Cardiac muscle cell (in vitro differentiated cells and primary cell): ENCODE measurements around the gene ZSCAN10. TPM values are rescaled to one million over a fixed set of nuclear protein-coding genes. Genes with fewer than 3 reads are reported as not detected.

Experiments
- DNase-seq, 2 donors: peaks; one replicate each; pipeline versions ENCODE4 v3.0.0 to v3.0.0-alpha.2; 2010 to 2017; ENCODE audit warnings: low read depth in 1 of 2, low spot score in 1 of 2
- H3K27ac ChIP-seq: fragments of 200-600 bp; sonication (generic); 2 replicates; pipeline ENCODE4 v1.5.1; 2016
- H3K27me3 ChIP-seq: fragments of 200-600 bp; sonication (generic); 2 replicates; pipeline ENCODE4 v1.6.0; 2016; ENCODE audit warnings: control low read depth
- H3K36me3 ChIP-seq: fragments of 200-600 bp; sonication (generic); 2 replicates; pipeline ENCODE4 v1.5.1; 2016; ENCODE audit warnings: control low read depth
- H3K4me1 ChIP-seq: fragments of 200-600 bp; sonication (generic); 2 replicates; pipeline ENCODE4 v1.8.1; 2017; ENCODE audit warnings: low read depth, mild to moderate bottlenecking, mixed run types
- H3K4me3 ChIP-seq: fragments of 200-600 bp; sonication (generic); 2 replicates; pipeline ENCODE4 v1.5.1; 2016; ENCODE audit warnings: mild to moderate bottlenecking
- H3K9me3 ChIP-seq: fragments of 200-600 bp; sonication (generic); 2 replicates; pipeline ENCODE4 v1.5.1; 2017; ENCODE audit warnings: low read depth, mild to moderate bottlenecking, control low read depth
- polyA plus RNA-seq: library from polyadenylated mRNA; unstranded; fragments of >200 nt; fragmentation: Nextera tagmentation; extraction: Ambion mirVana; gene quantifications from 2 replicates; pipeline ENCODE4 v1.2.1, GENCODE V29; 2016
- total RNA-seq: library from RNA; depleted of rRNA; stranded (reverse); fragments of >200 nt; gene quantifications from 2 replicates; pipeline ENCODE4 v1.2.3, GENCODE V29; 2016
- TF ChIP-seq, protein P1 (sequence below): IDR thresholded peaks from 2 replicates; pipeline ENCODE4 v1.5.1; 2012; ENCODE audit warnings: low read depth, mild to moderate bottlenecking, low read length

ZSCAN10 gene
- total and polyA plus RNA-seq, 2 experiments from 2014 or later: 0.42 TPM; not detected in 1

DNA sequence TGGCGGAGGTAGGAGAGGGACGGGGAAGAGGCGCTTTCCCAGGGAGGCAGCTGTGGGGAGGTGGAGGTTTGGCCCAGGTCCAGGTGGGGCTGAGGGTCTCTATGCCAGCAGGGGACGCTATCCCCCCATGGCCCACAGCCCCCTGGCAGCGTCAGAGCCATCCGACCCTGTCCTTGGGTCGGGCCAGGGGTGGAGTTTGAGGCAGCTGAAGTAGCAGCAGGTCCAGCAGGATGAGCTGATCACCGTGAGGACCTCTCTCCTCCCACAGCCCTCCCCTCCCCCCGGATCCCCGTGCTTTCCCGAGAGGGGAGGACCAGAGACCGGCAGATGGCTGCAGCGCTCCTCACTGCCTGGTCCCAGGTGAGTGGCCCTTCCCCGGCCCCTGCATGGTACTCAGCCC lies 16.5 kb upstream of the ZSCAN10 start:
- Histone ChIP-seq H3K27ac (no peak overlapping the region), H3K36me3 (peaks cover 7% of the 10 kb centered on the region), H3K27me3 (no peaks in the 10 kb centered on the region), H3K4me3 (no peak overlapping the region), H3K4me1 (peaks cover 13% of the 10 kb centered on the region), H3K9me3 (no peaks in the 10 kb centered on the region)
- TF ChIP-seq, protein P1, sequence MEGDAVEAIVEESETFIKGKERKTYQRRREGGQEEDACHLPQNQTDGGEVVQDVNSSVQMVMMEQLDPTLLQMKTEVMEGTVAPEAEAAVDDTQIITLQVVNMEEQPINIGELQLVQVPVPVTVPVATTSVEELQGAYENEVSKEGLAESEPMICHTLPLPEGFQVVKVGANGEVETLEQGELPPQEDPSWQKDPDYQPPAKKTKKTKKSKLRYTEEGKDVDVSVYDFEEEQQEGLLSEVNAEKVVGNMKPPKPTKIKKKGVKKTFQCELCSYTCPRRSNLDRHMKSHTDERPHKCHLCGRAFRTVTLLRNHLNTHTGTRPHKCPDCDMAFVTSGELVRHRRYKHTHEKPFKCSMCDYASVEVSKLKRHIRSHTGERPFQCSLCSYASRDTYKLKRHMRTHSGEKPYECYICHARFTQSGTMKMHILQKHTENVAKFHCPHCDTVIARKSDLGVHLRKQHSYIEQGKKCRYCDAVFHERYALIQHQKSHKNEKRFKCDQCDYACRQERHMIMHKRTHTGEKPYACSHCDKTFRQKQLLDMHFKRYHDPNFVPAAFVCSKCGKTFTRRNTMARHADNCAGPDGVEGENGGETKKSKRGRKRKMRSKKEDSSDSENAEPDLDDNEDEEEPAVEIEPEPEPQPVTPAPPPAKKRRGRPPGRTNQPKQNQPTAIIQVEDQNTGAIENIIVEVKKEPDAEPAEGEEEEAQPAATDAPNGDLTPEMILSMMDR: no peak
- no peak for DNase-seq

DNA sequence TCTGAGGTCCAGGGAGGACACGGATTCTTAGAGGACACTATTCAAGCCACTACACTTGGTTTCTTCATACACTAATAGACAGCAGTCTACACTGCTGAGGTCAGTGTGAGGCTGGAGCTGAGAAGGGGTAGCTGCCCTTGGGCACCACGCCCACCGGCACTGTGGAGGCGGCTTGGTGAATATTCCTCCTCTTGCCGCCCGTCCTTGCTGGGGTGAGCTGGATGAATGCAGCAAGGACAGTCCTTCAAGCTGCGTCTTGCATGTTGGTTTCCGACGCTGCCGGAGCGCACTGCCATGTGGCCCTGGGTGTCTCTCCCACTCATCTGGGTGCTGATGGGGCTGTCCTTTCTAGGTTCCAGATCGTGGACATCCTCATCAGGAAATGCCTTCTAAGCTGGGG lies 15.9 kb upstream of the ZSCAN10 start:
- DNase-seq: no peak
- Histone ChIP-seq H3K4me1 (peaks cover 13% of the 10 kb centered on the region), H3K36me3 (peaks cover 5% of the 10 kb centered on the region), H3K27me3 (no peaks in the 10 kb centered on the region), H3K4me3 (no peak overlapping the region), H3K9me3 (no peaks in the 10 kb centered on the region), H3K27ac (no peak overlapping the region)
- TF ChIP-seq, protein P1: no peak

DNA sequence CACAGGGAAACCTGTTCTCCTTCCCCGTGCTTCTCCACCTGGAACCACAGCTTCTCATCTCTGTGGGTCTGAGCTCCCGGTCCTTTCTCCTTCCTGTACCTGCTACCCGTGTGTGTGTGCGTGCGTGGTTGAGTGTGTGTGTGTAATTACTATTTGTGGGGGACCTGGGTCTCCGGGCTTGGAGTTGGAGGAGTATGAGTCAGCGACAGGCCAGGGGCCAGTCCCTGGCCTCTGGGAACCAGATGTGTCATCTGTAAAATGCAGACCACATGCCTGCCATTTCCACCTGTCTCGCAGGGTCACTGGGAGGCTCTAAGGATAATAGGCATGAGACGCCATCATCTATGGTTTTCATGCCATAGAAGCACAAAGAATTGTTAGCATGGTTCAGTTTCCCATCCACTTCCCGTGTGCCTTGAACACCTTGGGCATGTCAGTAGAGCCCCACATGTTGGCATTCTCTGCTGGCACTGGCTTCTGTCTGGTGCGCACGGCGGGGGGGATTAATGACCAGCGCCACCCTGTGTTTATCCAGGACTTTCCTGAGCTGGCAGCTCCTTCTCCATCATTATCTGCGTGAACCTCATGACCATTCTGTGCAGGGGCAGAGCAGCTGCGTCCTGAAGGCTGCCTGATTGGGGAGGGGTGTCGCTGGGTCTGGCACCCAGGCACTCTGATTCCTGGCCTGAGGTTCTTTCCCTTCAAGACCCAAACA lies 14.8 kb upstream of the ZSCAN10 start:
- no peak for DNase-seq
- no peaks in the 10 kb centered on the region for H3K36me3 ChIP-seq
- H3K9me3 ChIP-seq: no peaks in the 10 kb centered on the region
- peaks cover 13% of the 10 kb centered on the region for H3K4me1 ChIP-seq
- H3K4me3 ChIP-seq: peak overlapping the region; percentile 99
- TF ChIP-seq, protein P1: no peak
- no peak overlapping the region for H3K27ac ChIP-seq
- H3K27me3 ChIP-seq: no peaks in the 10 kb centered on the region

DNA sequence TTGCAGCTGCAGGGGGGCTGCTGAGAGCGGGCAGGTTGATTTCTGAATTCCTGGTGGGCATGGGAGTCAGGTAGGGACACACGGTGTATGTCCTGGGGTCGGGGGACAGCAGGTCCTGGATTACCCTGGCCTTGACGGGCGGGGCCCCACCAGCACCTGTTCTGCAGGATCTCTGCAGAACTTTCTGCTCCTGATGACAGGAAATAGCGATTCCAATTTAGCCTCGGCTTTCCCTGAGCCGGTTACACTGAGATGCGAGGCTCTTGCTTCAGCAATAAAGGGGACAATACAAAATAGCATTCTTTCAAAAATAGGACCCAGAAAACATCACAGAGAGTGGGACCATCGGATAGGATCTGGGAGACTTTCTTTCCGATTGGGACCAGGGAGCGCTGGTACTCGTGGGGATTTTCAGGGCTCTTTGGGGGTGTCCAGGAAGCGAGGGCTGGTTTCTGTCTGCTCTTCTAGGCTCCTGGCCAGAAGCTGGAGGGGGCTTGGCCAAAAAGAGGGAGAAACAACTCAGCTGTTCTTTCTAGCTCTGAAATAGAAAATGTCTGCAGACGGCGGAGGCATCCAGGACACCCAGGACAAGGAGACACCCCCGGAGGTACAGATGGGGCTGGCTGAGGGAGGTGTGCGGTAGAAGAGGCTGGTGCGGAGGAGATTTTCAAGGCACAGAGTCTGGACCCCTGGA lies 13.9 kb upstream of the ZSCAN10 start:
- DNase-seq: peak in 1 of 2 donors; percentile 61
- Histone ChIP-seq H3K27me3 (no peaks in the 10 kb centered on the region), H3K4me3 (peak overlapping the region; percentile 99), H3K36me3 (no peaks in the 10 kb centered on the region), H3K27ac (peak overlapping the region; percentile 53), H3K4me1 (peaks cover 13% of the 10 kb centered on the region), H3K9me3 (no peaks in the 10 kb centered on the region)
- TF ChIP-seq, protein P1: no peak

DNA sequence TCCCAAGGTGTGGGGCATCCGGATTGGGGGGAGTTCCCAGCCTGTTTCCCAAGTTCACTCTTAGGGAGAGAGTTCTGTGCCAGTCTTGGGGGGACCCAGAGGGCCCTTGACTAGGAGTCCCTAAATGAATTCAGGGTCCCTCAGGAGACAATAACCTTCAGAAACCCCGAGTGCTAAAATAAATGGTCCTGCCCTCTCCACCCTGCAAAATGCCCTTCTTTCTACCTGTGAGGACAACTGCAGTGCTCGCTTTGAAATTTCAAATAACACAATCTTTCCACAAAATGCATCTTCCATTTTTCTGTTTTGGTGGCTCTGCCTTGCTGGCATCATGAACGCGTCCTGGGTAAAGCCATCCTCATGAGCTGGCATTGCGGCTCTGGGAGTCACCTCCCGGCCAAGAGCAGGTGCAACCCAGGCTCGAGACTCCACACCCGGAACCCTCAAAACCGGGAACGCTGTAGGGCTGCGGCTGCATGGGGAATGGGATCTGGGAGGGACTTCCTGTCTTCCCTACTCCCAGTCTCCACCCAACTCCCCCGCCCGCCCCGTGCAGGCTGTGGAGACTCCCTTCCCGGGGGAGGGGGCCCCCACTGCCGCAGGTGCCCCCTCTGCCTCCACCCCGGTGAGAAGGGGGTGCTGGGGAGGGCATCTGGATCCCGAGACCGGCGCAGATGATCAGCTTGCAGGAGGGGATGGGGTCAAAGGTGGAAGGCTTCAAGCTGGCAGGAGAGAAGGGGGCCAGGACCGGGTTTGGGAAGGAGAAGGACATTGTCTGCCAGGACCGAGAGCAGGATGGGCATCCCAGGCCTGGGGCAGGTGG lies 13.2 kb upstream of the ZSCAN10 start, which contains the start of gene ZNF205:
Gene ZNF205, plus strand, starts transcription at position 529 of the 823 bp plus-strand sequence. CDS start 845 bp downstream, outside the sequence.
- no peaks in the 10 kb centered on the region for H3K9me3 ChIP-seq
- peak within 1 kb of the TSS; percentile 99 for H3K4me3 ChIP-seq
- DNase-seq: peak; percentile 77 to 78

More for the DNA sequence above, 13.2 kb upstream of the ZSCAN10 start, which contains the start of gene ZNF205:
- Histone ChIP-seq H3K4me1 (peaks cover 13% of the 10 kb centered on the region), H3K27me3 (no peaks in the 10 kb centered on the region), H3K27ac (peak within 1 kb of the TSS; percentile 53), H3K36me3 (no peaks in the 10 kb centered on the region)
- TF ChIP-seq, protein P1: no peak
